ENCODE results near the gene ENKUR. TPM values are rescaled to one million over a fixed set of nuclear protein-coding genes. Genes with fewer than 3 reads are reported as not detected.

The ENKUR gene
- total RNA-seq, 1 donor from 2014 or later: not detected

DNA sequence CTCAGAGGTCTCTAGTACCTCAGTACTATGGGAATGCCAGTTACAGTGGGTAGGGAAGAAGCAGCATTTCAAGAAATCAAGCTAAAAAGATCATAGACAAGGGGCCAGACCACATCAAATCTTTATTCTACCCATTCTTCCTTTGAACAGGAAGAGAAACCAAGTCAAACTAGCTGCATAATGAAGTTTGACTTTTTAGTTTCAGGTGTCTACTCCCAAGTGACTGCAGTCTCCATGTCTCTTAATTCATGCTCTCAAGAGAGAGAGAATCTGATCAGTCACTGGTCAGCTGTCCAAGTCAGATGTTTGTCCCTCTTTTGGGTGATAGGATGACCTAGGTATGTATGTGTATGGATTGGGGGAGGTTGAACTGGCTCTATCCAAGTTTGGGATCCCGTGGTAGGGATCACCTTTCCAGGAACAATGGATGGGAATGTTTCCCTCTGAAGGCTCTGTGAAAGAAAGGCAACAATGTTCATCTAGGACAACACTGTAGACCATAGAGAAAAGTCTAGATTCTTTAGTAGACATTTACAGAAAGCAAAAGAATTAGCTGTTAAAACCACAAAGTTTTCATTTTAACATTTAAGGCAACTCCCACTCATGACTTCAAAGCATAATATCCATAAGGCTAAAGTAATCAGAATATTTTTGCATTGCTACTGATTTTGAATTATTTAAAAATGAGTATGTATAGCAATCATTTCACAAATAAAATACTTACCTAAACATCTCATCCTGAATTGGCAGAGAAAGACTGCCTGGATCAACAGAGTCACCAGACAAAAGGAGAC, 33.4 kb downstream of the ENKUR start:
- no peak overlapping the region for H3K27ac Mint-ChIP-seq (ENCODE audit: unreplicated experiment)
- H3K4me1 Mint-ChIP-seq (ENCODE audit: low read depth, unreplicated experiment): no peaks in the 10 kb centered on the region
- no peaks in the 10 kb centered on the region for H3K36me3 Mint-ChIP-seq (ENCODE audit: unreplicated experiment)

GRCh38 chr10:24981161-24981710, 34.7 kb downstream of the ENKUR start:
- DNase-seq: no peak
- Mint-ChIP-seq H3K27ac (ENCODE audit: unreplicated experiment) (no peak overlapping the region), H3K4me1 (ENCODE audit: low read depth, unreplicated experiment) (no peaks in the 10 kb centered on the region), H3K27me3 (ENCODE audit: unreplicated experiment) (no peaks in the 10 kb centered on the region), H3K36me3 (ENCODE audit: unreplicated experiment) (no peaks in the 10 kb centered on the region), H3K9me3 (ENCODE audit: unreplicated experiment) (no peaks in the 10 kb centered on the region), H3K4me3 (ENCODE audit: unreplicated experiment) (no peak overlapping the region)
- TF ChIP-seq CTCF (IDR thresholded peaks at IDR 0.05; ENCODE audit: partially characterized antibody, unreplicated experiment): no peak

More for the DNA sequence above, 33.4 kb downstream of the ENKUR start:
- H3K9me3 Mint-ChIP-seq (ENCODE audit: unreplicated experiment): no peaks in the 10 kb centered on the region
- no peak for DNase-seq
- TF ChIP-seq CTCF (IDR thresholded peaks at IDR 0.05; ENCODE audit: partially characterized antibody, unreplicated experiment): no peak
- H3K4me3 Mint-ChIP-seq (ENCODE audit: unreplicated experiment): no peak overlapping the region
- no peaks in the 10 kb centered on the region for H3K27me3 Mint-ChIP-seq (ENCODE audit: unreplicated experiment)

DNA sequence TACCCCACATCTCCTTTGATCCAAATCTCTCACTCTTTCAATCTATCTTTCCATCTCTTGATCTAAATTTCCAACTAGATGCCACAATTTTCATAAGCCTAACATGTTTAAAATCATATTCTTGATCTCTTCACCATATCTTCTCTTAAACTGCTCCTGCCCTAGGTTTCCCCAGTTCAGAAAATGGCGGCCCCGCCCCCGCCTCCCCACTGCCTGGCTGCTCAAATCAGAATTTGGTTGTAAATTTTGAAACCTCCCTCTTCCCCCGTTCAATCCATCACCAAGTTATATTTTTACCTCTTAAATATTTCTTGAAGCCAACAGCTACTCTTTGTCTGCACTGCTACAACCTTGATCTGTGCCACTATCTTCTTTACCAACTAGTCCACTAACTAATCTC, 36.3 kb downstream of the ENKUR start:
- TF ChIP-seq CTCF (IDR thresholded peaks at IDR 0.05; ENCODE audit: partially characterized antibody, unreplicated experiment): no peak
- no peaks in the 10 kb centered on the region for H3K9me3 Mint-ChIP-seq (ENCODE audit: unreplicated experiment)
- H3K27ac Mint-ChIP-seq (ENCODE audit: unreplicated experiment): no peak overlapping the region
- H3K4me1 Mint-ChIP-seq (ENCODE audit: low read depth, unreplicated experiment): no peaks in the 10 kb centered on the region
- no peaks in the 10 kb centered on the region for H3K27me3 Mint-ChIP-seq (ENCODE audit: unreplicated experiment)
- H3K36me3 Mint-ChIP-seq (ENCODE audit: unreplicated experiment): no peaks in the 10 kb centered on the region
- H3K4me3 Mint-ChIP-seq (ENCODE audit: unreplicated experiment): no peak overlapping the region
- DNase-seq: no peak

- Mint-ChIP-seq H3K27me3 (ENCODE audit: unreplicated experiment) (no peaks in the 10 kb centered on the region), H3K4me3 (ENCODE audit: unreplicated experiment) (no peak overlapping the region), H3K9me3 (ENCODE audit: unreplicated experiment) (no peaks in the 10 kb centered on the region), H3K27ac (ENCODE audit: unreplicated experiment) (no peak overlapping the region), H3K4me1 (ENCODE audit: low read depth, unreplicated experiment) (no peaks in the 10 kb centered on the region), H3K36me3 (ENCODE audit: unreplicated experiment) (no peaks in the 10 kb centered on the region)
- TF ChIP-seq CTCF (IDR thresholded peaks at IDR 0.05; ENCODE audit: partially characterized antibody, unreplicated experiment): no peak
- DNase-seq: no peak
Measured at GRCh38 chr10:24974976-24975375, 41.0 kb downstream of the ENKUR start.

DNA sequence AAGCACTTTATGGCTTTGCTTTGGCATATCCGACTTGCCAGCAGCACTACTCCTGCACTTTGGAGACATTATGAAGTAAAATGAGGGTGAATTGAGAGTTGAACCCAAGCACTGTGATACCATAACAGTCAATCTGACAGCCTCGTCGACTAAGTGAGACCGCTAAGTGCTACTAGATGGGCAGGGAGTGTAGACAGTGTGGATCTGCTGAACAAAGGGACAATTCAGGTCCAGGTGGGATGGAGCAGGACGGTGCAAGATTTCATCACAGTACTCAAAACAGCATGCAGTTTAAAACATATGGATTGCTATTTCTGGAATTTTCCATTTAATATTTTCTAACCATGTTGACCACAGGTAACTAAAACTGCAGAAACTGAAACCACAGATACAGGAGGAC, 42.8 kb downstream of the ENKUR start:
- no peaks in the 10 kb centered on the region for H3K4me1 Mint-ChIP-seq (ENCODE audit: low read depth, unreplicated experiment)
- no peaks in the 10 kb centered on the region for H3K9me3 Mint-ChIP-seq (ENCODE audit: unreplicated experiment)
- TF ChIP-seq CTCF (IDR thresholded peaks at IDR 0.05; ENCODE audit: partially characterized antibody, unreplicated experiment): no peak
- H3K4me3 Mint-ChIP-seq (ENCODE audit: unreplicated experiment): no peak overlapping the region
- no peaks in the 10 kb centered on the region for H3K27me3 Mint-ChIP-seq (ENCODE audit: unreplicated experiment)
- H3K27ac Mint-ChIP-seq (ENCODE audit: unreplicated experiment): no peak overlapping the region
- no peak for DNase-seq
- H3K36me3 Mint-ChIP-seq (ENCODE audit: unreplicated experiment): no peaks in the 10 kb centered on the region

Data from glutamatergic neuron (in vitro differentiated cells).